GM13976 (cell line): ENCODE results near the gene TMEM235.

Source experiments
- DNase-seq: peaks from one replicate; pipeline ENCODE4 v3.0.0; 2012; ENCODE audit warnings: low spot score
- in situ Hi-C: fragments of 300-500 bp; cut with MboI; formaldehyde crosslinking; loops from one replicate; pipeline ENCODE4 v1.12.0; 2022; ENCODE audit warnings: low sequenced_read_pairs, mixed read lengths, inconsistent platforms; ENCODE audit not compliant: unreplicated experiment
- TF ChIP-seq, protein P1 (sequence below): IDR thresholded peaks from 2 replicates; pipeline ENCODE4 v1.5.1; 2012; ENCODE audit warnings: borderline replicate concordance, mild to moderate bottlenecking; ENCODE audit not compliant: insufficient read depth; ENCODE audit errors: extremely low read depth, missing control alignments, control extremely low read depth

The TMEM235 gene

DNA sequence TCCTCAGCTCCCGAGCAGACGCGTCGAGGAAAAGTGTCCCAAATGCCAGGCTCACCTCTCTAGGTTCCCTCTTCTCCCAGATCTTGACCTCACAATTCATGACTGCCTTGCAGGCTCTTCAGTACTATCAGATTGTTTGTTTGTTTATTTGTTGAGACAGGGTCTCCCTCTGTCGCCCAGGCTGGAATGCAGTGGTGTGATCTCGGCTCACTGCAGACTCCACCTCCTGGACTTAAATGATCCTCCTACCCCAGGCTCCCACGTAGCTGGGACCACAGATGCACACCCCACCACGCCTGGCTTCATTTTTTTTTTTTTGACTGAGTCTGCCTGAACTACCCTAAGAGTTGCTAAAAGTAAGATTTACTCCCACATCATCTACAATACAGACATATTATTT lies 15.9 kb downstream of the TMEM235 start:
- TF ChIP-seq, protein P1, sequence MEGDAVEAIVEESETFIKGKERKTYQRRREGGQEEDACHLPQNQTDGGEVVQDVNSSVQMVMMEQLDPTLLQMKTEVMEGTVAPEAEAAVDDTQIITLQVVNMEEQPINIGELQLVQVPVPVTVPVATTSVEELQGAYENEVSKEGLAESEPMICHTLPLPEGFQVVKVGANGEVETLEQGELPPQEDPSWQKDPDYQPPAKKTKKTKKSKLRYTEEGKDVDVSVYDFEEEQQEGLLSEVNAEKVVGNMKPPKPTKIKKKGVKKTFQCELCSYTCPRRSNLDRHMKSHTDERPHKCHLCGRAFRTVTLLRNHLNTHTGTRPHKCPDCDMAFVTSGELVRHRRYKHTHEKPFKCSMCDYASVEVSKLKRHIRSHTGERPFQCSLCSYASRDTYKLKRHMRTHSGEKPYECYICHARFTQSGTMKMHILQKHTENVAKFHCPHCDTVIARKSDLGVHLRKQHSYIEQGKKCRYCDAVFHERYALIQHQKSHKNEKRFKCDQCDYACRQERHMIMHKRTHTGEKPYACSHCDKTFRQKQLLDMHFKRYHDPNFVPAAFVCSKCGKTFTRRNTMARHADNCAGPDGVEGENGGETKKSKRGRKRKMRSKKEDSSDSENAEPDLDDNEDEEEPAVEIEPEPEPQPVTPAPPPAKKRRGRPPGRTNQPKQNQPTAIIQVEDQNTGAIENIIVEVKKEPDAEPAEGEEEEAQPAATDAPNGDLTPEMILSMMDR: no peak
- in situ Hi-C loops: no loop called here
- no peak for DNase-seq

DNA sequence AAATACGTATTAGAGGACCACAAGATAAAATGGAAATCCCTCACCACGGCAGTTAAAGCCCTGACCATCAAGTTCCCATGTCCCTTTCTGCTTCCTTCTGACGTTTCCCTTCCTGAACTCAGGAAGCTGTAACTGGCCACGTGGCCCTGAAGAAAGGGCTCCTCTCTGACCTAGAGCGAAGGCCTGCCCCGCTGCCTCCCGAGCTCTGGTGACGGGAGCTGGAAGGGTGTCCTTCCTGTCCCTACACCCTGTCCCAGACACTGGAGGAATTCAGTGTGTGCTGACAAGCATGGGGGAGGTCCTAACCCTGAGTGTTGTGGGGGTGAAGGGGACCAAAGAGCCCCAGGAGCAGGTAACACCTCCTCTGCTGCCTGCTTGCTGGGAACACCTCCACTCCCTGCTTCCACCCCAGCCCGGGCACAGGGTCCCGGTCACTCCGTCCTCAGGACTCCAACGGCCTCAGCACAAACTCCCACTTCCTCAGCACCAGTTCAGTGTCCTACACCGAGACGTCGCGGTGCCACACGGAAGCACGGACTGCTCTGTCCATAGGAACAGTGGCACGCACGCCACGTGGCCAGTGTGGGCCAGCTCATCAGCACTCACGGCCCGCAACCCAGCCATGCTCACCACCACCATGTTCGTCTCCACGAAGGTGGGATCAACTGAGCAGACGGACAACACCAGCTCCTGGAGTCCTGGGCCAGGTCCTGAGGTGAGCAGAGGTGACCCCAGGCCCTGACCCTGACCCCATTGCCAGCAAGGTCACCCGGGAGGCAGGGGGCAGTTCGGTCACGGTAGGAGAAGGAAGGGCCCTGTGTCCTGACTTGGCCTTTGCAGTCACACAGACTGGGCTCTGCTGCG lies 16.9 kb downstream of the TMEM235 start:
- TF ChIP-seq, protein P1: no peak
- DNase-seq: no peak
- in situ Hi-C loops: no loop called here

DNA sequence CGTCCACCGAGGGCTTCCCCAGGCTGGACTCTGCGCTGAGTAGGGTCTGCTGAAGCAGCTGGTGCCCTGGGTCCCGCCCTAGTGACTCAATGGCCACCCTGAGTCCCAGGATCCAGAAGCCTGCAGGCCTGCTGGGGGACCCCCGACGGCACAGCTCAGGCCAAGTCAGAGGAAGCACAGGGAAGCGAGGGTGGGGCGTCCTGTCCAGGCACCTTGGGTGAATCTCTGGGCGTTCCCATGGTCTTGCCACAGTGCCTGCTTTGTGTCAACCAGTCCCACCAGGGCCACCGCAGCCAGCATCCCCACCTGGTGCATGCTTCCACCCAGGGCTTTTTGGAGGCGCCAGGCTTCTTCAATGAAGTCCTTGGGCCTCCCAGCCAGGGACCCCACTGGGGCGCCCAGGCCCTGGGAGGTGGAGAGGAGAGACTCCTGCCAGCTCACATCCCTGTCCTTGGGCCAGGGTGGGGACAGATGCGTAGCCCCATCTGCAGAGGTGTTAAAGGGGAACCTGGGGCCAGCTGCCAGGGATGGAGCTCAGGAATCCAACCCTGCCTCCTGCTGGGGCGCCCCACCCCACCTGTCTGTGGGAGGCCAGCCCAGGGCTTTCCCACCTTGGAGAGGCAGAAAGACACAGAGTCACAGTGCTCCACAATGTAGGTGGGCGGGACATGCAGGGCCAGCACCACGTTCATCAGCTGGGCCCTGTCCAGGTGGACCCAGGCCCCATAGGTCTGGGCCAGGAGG lies 17.8 kb downstream of the TMEM235 start:
- TF ChIP-seq, protein P1: no peak
- in situ Hi-C loops: no loop called here
- no peak for DNase-seq

DNA sequence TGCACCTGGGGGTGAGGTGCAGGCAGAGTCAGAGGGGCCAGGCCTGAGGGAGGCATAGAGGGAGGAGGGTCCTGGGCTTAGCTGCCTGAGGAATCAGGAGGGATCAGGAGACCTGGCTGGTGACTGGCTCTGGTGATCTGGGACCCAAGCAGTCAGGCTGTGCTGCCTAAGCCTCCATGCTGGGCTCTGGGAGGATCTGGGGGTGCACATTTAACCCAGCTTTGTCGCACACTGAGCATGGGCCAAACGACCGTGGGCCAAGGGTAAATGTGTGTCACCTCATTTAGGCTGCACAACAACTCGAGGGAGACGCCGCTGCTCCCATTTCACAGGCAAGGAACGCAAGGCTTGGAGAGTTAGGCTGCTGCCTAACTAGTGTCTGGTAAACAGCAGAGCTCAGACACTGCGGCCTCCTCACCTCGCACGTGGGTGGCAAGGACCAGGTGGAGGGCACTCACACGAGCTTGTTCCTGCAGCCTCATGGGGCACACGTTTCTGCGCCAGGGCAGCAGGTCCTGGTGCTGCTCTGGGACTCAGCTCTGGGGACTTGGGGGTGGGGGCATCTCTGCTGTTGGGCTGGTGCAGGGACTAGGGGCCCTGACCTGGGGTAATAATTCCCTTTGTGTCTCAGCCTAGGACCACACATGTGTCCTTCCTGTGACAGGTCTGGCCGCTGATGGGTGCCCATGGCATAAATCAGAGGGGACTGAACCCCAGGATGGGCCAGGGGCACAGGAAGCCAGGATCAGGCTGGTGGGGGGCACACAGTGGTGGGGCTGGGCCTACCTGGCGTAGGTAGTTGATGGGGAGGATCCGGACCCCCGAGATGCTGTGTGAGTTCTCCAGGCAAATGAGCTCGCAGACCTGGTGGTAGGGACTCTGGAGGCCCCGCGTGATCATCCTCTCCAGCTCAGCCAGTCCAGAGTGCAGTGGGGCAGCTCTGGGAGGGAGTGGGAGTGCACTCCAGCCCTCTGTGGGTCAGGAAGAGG lies 18.7 kb downstream of the TMEM235 start:
- no peak for DNase-seq
- in situ Hi-C loops: no loop called here
- TF ChIP-seq, protein P1: no peak

DNA sequence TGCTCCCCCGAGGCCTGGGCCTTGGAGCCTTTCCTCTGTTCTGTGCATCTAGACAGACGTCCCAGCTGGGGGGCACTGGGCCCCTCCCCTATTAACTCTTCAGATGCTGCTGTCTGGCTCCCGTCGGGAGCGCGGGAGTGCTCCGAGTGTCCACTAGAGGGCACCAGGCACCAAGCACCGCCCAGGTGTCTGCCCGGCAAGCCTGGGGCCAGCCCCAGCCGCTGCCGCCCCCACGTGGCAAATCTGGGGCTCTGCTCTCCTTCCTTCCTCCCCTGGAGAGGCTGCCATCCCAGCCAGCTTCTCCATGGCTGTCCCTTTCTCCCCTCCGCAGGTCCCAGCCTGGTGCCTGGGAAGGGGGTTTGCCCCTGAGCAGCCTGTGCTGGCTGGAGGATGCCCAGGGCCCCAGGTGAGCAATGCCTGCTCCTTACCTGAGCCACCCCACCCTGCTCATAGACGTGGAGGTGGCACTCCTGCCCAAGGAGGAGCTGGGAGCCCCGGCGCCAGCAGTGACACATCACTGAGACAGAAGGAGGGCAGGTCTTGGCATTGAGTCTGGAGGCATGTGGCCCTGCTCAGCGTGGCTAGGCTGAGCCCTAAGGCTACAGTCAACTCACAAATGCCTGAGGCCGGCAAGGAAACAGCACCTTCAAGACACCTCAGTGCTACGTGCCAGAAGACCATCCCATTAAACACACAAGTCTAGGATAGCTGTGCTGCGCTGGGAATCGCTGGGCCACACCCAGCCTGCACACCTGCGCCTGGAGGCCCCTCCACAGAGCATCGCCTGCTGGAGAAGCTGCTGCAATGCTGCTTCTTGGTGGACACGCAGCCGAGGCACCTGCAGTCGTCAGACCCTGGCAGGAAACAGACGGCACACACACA lies 19.7 kb downstream of the TMEM235 start:
- TF ChIP-seq, protein P1: peak; percentile 98
- DNase-seq: peak; percentile 95
- in situ Hi-C loops: no loop called here
